Stimulated activated CD8-positive, alpha-beta memory T cell treated with anti-CD3 and anti-CD28 coated beads, Interleukin-2, amount 100 ng/mL, for 1 hour (primary cell): ENCODE results near the gene ITPR1.
"Not testable (repeated sequence)": the region's sequence is repeated elsewhere in the genome, so short reads cannot be mapped to it uniquely, and the experiment has no call there.

Source experiments
- DNase-seq, 2 donors: peaks; one replicate each; pipeline ENCODE4 v3.0.0-alpha.2; 2020; ENCODE audit warnings: low read depth in 2 of 2

The ITPR1 gene

DNA sequence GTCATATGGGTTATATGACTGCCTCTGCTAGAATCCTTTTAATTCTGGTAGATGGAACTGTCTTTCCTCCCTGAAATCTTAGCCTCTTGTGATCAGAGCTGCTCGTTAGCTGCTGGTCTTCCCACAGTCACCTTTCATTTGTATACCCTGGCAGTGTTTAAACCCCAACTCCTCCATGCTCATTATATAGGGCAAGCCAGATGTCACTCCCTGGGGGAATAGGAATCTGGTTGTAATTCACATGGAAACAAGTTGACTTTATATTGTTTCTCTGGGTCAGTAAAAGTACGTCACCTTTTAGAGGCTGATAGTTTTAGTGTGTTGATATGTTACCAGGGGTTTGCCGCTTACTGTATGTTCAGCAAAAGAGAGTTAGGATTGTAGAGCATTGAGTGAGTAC lies 103.5 kb downstream of the ITPR1 start:
- DNase-seq = no peak

DNA sequence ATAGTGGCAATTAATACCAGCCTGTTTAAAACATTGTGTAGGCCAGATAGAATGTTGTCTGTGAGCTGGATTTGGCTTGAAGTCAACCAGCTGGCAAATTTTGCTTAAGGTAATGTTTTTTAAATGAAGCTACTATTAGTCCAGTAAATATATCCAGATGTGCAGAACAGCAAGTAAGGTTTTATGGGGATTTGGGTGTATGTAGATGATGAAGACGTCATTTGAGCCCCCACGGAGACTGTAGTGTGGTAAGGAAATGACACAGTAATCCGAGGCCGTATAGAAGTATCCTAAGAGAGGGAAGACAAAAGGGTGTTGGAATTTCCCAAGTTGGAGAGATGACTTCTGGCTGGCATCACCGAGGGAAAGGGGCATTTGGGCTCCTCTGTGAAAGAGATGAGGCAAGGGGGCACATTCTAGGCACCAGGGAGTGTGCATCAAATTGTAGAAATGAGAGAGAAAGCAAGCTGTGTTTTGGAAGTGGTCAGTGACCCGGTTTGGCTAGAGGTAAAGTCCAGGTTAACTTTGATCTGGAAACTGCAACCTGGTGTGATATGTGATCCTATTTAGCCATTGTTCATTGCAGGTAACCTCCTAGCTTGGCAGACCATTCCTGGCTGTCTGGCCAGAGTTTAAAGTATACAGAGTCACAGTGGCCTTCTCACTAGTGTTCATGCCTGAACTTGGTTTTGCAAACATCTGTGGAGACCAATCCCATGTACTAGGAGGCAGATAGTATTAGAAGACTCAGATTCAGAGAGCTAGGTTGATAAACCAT lies 104.2 kb downstream of the ITPR1 start:
- no peak for DNase-seq

DNA sequence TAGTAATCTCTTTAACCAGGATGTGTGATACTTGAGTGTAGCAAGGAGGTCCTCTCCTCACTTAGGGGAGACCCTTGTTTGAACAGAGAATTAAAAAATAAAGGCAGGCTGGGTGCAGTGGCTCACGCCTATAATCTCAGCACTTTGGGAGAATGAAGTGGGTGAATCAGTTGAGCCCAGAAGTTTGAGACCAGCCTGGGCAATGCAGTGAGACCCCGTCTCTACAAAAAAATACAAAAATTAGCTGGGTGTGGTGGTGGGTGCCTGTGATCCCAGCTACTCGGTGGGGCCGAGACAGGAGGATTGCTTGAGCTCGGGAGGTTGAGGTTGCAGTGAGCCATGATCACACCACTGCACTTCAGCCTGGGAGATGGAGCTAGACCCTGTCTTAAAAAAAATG lies 105.1 kb downstream of the ITPR1 start:
- not testable (repeated sequence) for DNase-seq

DNA sequence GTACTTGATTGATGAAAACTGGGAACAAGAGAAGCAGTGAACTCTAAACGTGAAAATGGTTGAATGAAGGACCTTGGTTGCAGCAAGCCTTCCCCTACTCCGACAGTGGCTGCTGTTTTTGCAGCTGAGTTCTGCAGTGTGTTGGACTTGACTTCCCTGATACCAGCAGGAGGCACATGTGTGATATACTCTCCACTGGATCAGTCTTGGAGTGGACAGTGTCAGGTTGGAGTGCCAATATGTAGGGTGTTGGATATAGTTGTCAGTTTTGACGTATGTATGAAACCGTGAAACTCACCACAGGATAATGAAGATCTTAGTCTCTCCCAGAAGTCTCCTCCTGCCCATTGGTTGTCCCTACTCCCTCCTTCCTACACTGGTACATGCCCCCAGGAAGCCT lies 106.5 kb downstream of the ITPR1 start:
- DNase-seq = no peak

DNA sequence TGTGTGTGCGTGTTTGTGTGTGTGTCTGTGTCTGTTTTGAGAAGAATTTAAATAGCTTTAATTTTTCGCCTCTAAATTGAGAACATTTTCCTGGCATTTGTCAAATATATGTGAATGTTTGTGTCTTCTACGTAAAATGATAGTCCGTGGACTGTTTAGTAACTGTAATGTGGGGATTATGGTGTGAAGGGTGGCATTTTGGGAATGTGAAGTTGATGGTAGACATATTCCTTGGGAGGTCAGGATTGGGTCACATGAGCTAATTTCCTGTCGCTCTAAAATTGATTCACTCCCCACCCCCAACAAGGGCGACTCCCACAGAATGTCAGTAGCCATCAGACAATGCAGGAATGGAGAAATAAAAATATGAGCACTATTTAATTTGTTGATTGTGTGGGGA lies 107.3 kb downstream of the ITPR1 start:
- no peak for DNase-seq

DNA sequence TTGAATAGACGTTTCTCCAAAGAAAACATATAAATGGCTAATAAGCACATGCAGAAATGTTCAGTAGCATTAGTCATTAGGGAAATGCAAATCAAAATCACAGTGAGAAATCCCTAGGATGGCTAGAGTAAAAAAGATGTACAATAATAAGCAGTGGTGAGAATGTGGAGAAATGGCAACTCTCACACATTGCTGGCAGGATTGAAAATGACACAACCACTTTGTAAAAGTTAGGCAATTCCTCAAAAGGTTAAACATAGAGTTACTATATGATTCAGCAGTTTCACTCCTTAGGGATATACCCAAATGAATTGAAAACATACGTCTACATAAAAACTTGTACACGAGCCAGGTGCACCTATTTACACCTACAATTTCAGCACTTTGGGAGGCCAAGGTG lies 108.7 kb downstream of the ITPR1 start:
- DNase-seq = no peak

DNA sequence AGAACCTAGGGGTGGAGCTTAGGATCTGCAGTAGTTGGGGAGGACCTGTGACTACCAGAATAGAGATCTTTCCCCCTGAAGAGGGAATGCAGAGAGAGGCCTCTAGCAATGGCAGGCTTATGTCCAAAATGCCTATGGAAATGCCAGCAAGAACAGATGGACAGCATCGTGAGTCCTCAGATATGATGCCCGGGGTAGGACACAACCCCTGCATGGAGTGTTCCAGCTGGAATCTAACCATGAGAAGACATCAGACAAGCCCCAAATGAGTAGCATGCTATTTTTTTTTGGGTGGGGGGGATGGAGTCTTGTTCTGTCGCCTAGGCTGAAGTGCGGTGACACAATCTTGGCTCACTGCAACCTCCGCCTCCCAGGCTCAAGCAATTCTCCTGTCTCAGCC lies 111.5 kb downstream of the ITPR1 start:
- no peak for DNase-seq

DNA sequence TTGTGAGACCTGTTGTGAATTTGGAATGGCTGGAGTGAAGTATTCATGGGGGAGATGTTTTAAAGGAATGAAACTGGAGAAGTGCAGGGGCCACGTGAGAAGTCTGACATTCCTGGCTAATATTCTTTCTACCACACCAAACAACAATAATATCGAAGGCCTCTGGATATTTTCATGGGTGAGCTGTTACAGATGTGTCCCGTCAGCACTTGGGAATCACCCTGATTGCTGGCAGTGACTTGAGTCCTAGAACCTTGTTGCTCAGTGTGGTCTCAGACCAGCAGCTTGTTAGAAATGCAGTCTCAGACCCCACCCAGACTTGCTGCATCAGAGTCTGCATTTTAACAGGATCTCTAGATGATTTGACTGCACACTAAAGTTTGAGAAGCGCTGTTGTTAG lies 113.8 kb downstream of the ITPR1 start:
- DNase-seq = no peak

DNA sequence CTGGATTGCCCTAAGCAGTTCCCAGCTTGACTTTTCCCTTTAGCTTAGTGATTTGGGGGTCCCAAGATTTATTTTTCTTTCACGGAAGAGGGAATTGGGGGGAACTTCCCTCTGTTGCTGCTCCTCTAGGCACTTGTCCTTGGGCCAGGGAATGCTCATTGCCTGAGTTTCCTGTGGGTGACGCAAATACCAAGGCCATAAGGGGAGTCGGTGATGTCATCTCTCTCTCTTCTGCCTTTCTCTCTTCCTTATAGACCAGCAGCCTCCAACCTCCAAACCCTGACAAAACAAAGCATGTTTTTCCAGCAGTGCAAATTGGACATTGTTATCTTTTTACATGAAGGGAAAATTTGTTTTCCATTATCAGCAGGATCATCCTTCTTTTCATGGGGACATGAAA lies 120.2 kb downstream of the ITPR1 start:
- no peak for DNase-seq

DNA sequence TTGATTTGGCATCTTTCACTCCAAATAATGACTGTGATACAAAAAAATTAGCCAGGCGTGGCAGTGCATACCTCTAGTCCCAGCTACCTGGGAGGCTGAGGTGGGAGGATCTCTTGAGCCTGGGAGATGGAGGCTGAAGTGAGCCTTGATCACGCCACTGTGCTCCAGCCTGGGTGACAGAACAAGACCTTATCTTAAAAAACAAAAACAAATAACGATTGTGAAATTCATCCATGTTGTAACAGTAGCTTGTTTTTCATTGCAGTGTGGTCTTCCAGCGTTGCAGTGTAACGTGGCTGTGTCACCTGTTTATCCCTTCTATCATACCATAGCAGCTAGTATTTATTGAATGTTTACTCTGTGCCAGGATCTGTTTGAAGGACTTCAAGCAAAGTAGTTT lies 120.9 kb downstream of the ITPR1 start:
- no peak for DNase-seq

DNA sequence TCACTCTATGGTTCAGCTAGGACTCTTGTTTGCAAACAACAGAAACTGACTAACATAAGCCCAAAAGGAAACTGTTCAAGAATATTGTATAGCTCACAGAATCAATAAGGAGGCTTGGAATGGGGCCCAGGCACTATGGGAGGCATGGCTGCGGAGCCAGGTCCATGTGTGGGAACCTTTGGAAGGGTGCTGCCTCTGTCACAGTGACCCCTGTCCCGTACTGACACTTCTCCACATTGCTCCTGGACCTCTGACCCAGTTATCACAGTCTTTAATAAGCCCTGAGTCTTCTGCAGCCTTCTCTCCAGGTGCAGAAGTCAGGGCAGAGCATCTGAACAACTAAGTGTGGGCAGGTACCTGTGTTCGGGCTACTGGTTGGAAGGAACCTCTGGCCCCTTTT lies 121.8 kb downstream of the ITPR1 start:
- no peak for DNase-seq

DNA sequence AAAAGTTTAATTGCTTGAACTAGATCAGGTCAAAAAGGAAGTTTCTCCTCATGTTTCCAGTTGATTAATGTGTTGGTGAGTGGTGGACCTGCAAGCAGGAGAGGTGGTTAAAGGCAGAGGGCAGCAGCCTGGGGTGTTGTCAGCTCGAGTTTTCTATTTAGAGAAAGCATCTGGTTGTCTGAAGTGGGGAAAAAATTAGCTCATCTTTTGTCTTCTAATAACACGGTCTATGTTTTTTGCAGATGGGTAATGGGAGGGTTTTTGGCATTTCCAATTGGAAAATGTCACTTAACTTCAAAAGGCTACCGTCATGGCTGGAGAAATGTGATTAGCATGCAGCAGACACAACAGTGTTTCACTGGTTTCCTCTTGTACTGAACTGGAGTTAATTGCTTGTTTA lies 122.6 kb downstream of the ITPR1 start:
- DNase-seq = no peak

DNA sequence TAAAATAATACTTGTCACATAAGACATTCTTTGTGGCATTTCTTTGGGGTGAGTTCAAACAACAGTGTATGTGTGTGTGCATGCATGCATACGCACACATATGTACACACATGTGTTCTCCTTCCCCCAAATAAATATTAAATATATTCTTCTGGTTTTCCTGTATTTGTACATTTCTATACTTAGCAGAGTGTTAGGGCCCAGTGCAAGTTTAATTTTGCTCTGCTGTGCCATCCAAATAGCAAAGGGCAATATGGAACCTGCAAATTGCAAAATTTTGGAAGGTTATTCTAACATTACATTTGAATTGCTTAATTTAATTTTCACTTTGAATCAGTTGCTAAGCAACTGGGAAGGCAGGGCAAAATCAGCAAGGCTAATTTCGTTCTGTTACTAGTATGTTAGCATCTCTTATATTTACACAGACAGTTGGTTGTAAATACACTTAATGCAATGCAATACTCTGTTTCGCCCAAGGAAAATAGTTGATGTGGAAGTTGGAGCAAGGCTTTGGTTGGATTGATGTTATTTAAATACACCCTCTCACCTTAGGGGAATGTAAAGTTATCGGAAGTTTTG lies 130.4 kb downstream of the ITPR1 start:
- DNase-seq = no peak

DNA sequence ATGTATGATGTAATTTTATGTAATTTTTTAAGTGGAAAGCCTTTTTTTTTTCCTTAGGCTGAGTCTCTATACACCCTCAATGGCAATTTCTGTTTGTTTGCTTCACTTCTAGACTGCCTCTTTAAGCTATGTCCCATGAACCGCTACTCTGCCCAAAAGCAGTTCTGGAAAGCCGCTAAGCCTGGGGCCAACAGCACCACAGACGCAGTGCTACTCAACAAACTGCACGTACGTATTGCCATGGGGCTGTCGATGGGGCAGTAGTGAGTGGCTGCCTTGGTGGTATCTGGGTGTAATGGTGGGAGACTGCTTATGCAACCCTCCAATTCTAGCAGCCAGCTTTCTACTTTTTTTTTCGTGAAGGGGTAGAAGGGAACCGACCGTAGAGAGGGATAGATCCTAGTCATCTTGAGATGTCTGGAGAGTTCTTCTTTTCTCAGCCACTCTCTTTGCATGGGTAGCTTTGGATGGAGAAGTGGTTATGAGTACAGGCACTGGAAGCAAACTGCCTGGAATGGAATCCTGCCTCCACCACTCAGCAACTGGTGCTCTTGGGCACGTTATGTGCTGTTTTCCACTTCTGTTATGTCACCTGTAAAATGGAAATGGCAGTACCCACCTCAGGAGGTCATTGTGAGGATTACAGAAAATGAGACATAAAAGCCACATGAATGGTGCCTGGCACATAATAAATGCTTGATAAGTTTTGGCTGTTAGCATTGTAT lies 134.7 kb downstream of the ITPR1 start:
- no peak for DNase-seq

DNA sequence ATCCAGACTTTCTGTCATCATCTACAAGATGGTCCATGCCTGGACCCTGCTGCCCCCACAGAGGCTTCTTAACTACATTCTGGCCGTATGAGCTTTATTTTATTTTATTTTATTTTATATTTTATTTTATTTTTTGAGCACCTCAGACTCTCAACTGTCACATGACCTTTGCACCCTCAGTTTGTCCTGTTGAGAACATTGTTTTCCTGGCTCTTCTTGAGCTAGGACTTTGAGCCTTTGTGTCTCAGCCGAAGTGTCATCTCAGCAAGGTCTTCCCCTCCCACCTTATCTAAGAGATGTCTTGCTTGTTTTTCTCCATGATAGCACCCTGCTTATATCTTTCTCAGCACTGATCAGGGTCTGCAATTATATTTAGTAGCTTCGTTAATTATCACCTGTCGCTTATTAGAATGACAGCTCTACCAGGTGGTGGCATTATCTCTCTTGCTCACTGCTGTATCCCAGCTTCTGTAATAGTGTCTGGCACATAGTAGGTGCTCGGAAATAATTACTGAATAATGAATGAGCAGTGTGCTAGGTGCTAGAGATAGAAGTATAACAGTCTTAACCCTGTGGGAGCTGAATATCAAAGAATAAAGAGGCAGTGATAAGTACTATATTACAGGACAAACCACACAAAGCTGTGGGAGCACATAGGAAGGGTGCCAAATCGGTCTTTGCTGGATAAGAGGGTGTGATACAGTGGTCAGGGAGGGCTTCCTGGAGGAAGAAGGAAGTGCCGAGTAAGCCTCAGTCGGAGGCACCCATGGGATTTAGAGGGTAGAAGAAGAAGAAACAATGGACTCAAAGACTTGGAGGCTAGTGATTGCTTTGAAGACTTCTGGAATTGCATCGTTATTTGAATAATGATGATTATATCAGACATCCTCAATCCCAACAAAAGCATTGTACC lies 136.2 kb downstream of the ITPR1 start:
- no peak for DNase-seq

DNA sequence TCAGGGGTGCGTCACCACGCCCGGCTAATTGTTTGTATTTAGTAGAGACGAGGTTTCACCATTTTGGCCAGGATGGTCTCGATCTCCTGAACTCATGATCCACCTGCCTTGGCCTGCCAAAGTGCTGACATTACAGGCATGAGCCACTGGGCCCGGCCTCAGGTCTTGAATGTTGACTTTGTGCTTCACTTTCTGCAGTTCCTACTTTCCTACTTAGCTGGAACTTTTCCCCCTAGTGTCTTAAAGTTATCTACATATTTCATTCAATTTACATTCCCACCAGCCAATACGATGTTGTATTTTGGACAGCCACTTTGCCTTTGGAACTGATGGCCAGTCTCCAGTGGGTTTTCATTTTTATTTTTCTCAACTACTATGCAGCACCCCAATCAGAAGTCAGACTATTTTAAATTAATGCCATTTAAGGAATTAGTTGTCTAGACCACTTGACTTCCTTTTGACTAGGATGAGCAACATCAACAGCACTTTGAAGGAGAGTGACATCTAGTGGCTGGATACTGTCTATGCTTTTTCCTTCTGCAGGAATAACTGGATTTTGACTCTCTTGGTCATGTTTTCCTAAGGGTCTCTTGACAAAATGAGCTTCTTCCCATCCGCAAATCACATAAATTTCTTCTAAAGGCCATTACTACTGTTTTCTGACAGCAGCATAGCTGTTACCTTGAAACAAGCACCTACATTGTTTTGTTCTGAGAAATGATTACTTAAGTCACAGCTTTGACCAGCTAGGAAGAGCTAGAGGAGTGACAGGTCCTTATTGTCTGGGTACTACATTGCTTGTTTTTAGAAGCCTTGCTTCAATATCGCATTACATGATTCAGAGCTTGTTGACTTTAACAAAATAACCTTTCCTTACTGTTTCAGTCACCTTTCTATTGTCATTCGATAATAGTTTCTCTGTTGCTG lies 140.2 kb downstream of the ITPR1 start:
- no peak for DNase-seq

DNA sequence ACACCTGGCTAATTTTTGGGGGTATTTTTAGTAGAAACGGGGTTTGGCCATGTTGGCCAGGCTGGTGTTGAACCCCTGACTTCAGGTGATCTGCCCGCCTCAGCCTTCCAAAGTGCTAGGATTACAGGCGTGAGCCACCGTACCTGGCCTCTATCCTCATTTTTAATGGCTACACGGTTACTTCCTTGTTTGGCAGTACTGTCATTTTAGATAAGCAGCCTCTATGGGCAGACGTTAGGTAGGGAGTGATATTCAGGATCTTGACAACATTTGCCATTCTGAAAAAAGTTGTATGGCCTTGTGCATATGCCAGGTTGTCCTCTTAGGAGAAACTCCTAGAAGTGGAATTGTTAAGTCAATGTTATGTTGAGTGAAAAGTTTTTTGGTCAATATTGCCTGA lies 141.7 kb downstream of the ITPR1 start:
- DNase-seq = no peak

DNA sequence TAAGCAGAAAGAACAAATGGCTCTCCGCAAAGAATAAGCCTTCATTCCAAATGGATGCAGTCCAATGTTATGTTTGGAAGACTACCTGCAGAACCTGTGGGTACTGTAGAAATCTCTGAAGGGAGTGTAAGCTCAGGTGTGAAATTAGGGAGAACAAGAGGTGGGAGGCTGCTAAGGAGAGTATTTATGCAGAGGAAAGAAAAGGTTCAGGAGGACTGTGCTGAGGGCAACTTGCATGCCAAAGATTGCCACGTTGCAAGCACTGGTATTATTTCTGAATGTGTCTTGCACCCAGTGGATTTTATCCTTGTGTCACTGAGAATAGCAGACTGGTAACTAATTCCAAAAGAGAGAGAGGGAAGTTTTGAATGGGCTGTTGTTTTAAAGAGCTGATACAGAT lies 144.1 kb downstream of the ITPR1 start:
- DNase-seq = no peak

DNA sequence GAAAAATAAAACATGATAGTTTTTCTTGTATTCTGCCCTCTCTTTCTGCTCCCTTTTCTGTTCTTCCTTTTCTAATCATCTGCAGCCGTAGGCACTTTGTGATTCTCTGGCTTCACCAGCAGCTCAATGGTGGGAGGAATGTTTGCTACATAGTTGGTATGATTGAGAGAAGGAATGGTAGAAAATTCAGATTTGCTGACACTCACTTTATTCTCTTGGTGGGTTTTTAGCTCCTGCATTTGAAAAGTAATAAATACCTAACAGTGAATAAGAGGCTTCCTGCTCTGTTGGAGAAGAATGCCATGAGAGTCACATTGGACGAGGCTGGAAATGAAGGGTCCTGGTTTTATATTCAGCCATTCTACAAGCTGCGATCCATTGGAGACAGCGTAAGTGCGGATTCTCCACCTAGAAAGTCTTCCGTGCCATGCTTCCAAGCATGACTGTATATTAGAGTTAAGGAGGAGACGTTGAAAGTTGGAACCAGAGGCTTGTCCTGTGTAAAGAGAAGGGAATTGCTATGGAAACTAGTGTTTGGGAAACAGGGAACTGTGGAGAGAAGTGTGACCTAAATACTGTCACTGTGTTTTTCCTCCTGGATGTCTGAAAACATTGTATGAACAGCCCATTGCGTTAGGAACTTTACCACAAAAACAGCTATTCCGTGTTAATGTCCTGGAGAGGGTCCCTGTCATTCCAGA lies 148.9 kb downstream of the ITPR1 start:
- no peak for DNase-seq

DNA sequence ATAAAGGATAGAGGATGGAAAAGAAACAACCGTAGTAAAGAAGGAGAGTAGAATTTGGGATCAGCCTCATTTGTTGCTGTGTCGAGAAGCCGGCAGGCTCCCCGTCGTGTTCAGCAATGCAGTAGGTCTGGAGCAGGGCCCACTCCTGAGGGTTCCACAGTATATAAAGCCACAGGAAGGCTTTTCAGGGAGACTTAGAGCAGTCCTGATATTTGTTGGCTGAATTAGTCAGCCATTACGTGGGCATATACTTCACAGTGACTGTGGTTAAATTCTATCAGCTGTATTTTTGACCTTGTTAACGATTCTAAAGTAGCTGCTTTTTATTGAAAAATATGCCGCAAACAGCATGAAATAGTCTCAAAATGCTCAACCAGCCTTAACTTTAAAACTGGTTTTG lies 149.5 kb downstream of the ITPR1 start:
- DNase-seq = no peak
